GM21423 (cell line): ENCODE measurements around the gene MMP13.
"Not testable (repeated sequence)": the region's sequence is repeated elsewhere in the genome, so short reads cannot be mapped to it uniquely, and the experiment has no call there.

Source experiments
- ATAC-seq: cut with Tn5 transposase; IDR thresholded peaks from one replicate; pipeline ENCODE4 v1.9.1; 2021; ENCODE audit warnings: mild to moderate bottlenecking, moderate library complexity; ENCODE audit not compliant: unreplicated experiment

The MMP13 gene

GRCh38 chr11:102903895-102904294 lies 51.6 kb downstream of the MMP13 start:
- ATAC-seq: not testable (repeated sequence)

- ATAC-seq: no peak
Observed at GRCh38 chr11:102900346-102900745, 55.2 kb downstream of the MMP13 start.
